ENCODE measurements around the gene CLDN7. TPM values are rescaled to one million over a fixed set of nuclear protein-coding genes. Genes with fewer than 3 reads are reported as not detected.
"Not testable (repeated sequence)": the region's sequence is repeated elsewhere in the genome, so short reads cannot be mapped to it uniquely, and the experiment has no call there.

Gene CLDN7
- total RNA-seq, 1 experiment from 2014 or later, result 0.34 TPM

- Histone ChIP-seq H3K27me3 (no peaks in the 10 kb centered on the region), H3K4me3 (peak within 1 kb of the TSS; percentile 99), H3K36me3 (no peaks in the 10 kb centered on the region), H3K27ac (peak within 1 kb of the TSS; percentile 93), H3K4me1 (0 out of 2 replicates have a peak, but pooled peaks cover 3% of the 10 kb centered on the region), H3K9me3 (replicated peaks) (no peaks in the 10 kb centered on the region)
- DNase-seq, result peak; percentile 97 to 98
These were observed 10.6 kb downstream of the CLDN7 start, which contains the start of gene CTDNEP1 for GRCh38 chr17:7251661-7252175. CTDNEP1 (minus strand) TSS chr17:7251734; CDS start chr17:7251296, 438 bp downstream.

- Histone ChIP-seq H3K27me3 (no peaks in the 10 kb centered on the region), H3K36me3 (no peaks in the 10 kb centered on the region), H3K9me3 (replicated peaks) (no peaks in the 10 kb centered on the region), H3K4me1 (0 out of 2 replicates have a peak, but pooled peaks cover 3% of the 10 kb centered on the region), H3K4me3 (peak overlapping the region; percentile 99), H3K27ac (peak overlapping the region; percentile 36; the same call in 1 of the 2 replicates)
- no peak for DNase-seq
These were observed 11.3 kb downstream of the CLDN7 start for GRCh38 chr17:7250695-7251627.

- Histone ChIP-seq H3K36me3 (no peaks in the 10 kb centered on the region), H3K4me1 (0 out of 2 replicates have a peak, but pooled peaks cover 3% of the 10 kb centered on the region), H3K9me3 (replicated peaks) (no peaks in the 10 kb centered on the region), H3K27me3 (no peaks in the 10 kb centered on the region), H3K4me3 (no peak overlapping the region), H3K27ac (no peak overlapping the region)
- no peak for DNase-seq
These were observed 12.4 kb downstream of the CLDN7 start for GRCh38 chr17:7249830-7250229.

GRCh38 chr17:7249214-7249613 lies 13.1 kb downstream of the CLDN7 start:
- Histone ChIP-seq H3K4me3 (no peak overlapping the region), H3K9me3 (replicated peaks) (no peaks in the 10 kb centered on the region), H3K4me1 (0 out of 2 replicates have a peak, but pooled peaks cover 3% of the 10 kb centered on the region), H3K27me3 (no peaks in the 10 kb centered on the region), H3K27ac (no peak overlapping the region), H3K36me3 (peaks cover 2% of the 10 kb centered on the region; the same call in 1 of the 2 replicates)
- no peak for DNase-seq

- Histone ChIP-seq H3K36me3 (peaks cover 6% of the 10 kb centered on the region; the same call in 1 of the 2 replicates), H3K27ac (no peak overlapping the region), H3K9me3 (replicated peaks) (no peaks in the 10 kb centered on the region), H3K4me1 (0 out of 2 replicates have a peak, but pooled peaks cover 3% of the 10 kb centered on the region), H3K4me3 (no peak overlapping the region), H3K27me3 (no peaks in the 10 kb centered on the region)
- DNase-seq, result no peak
These were observed 13.5 kb downstream of the CLDN7 start for GRCh38 chr17:7248796-7249195.

- H3K4me1 ChIP-seq, result 0 out of 2 replicates have a peak, but pooled peaks cover 3% of the 10 kb centered on the region
- H3K27ac ChIP-seq, result no peak overlapping the region
- H3K36me3 ChIP-seq, result peaks cover 6% of the 10 kb centered on the region; the same call in 1 of the 2 replicates
- no peaks in the 10 kb centered on the region for H3K27me3 ChIP-seq
- no peak overlapping the region for H3K4me3 ChIP-seq
- no peak for DNase-seq
- no peaks in the 10 kb centered on the region for H3K9me3 ChIP-seq (replicated peaks)
These were observed 15.5 kb downstream of the CLDN7 start for GRCh38 chr17:7246779-7247178.

- H3K4me1 ChIP-seq; DNase-seq; H3K27ac ChIP-seq; H3K4me3 ChIP-seq; H3K27me3 ChIP-seq; H3K9me3 ChIP-seq (replicated peaks); H3K36me3 ChIP-seq: not testable (repeated sequence)
These were observed 18.4 kb downstream of the CLDN7 start for GRCh38 chr17:7243838-7244237.

GRCh38 chr17:7243453-7243729 lies 18.9 kb downstream of the CLDN7 start:
- Histone ChIP-seq H3K27me3 (no peaks in the 10 kb centered on the region), H3K9me3 (replicated peaks) (no peaks in the 10 kb centered on the region), H3K4me3 (peak overlapping the region; percentile 84), H3K4me1 (0 out of 2 replicates have a peak, but pooled peaks cover 4% of the 10 kb centered on the region), H3K27ac (peak overlapping the region; percentile 79), H3K36me3 (peaks cover 6% of the 10 kb centered on the region; the same call in 1 of the 2 replicates)
- no peak for DNase-seq

- Histone ChIP-seq H3K27ac (peak overlapping the region; percentile 79), H3K9me3 (replicated peaks) (no peaks in the 10 kb centered on the region), H3K27me3 (no peaks in the 10 kb centered on the region), H3K36me3 (peaks cover 6% of the 10 kb centered on the region; the same call in 1 of the 2 replicates), H3K4me1 (0 out of 2 replicates have a peak, but pooled peaks cover 4% of the 10 kb centered on the region), H3K4me3 (peak overlapping the region; percentile 84)
- DNase-seq, result peak; percentile 91 to 92
These were observed 19.4 kb downstream of the CLDN7 start for GRCh38 chr17:7242717-7243452.

GRCh38 chr17:7241783-7242716 lies 20.2 kb downstream of the CLDN7 start, which contains the start of gene GABARAP:
GABARAP (minus strand) TSS chr17:7242449; CDS start chr17:7242330, 119 bp downstream.
- Histone ChIP-seq H3K27me3 (no peaks in the 10 kb centered on the region), H3K9me3 (replicated peaks) (no peaks in the 10 kb centered on the region), H3K27ac (peak within 1 kb of the TSS; percentile 79), H3K4me1 (0 out of 2 replicates have a peak, but pooled peaks cover 4% of the 10 kb centered on the region), H3K36me3 (peaks cover 8% of the 10 kb centered on the region; the same call in 1 of the 2 replicates), H3K4me3 (peak within 1 kb of the TSS; percentile 84)
- DNase-seq, result peak; percentile 81 to 89

GRCh38 chr17:7241090-7241733 lies 21.1 kb downstream of the CLDN7 start:
- peaks cover 8% of the 10 kb centered on the region; the same call in 1 of the 2 replicates for H3K36me3 ChIP-seq
- H3K27ac ChIP-seq, result peak overlapping the region; percentile 79; the same call in 1 of the 2 replicates
- no peaks in the 10 kb centered on the region for H3K9me3 ChIP-seq (replicated peaks)
- no peak for DNase-seq
- no peaks in the 10 kb centered on the region for H3K27me3 ChIP-seq
- H3K4me3 ChIP-seq, result peak overlapping the region; percentile 84
- 0 out of 2 replicates have a peak, but pooled peaks cover 4% of the 10 kb centered on the region for H3K4me1 ChIP-seq

- no peak overlapping the region for H3K27ac ChIP-seq
- H3K4me3 ChIP-seq, result peak overlapping the region; percentile 18; the same call in 1 of the 2 replicates
- H3K4me1 ChIP-seq, result 0 out of 2 replicates have a peak, but pooled peaks cover 4% of the 10 kb centered on the region
- H3K36me3 ChIP-seq, result peaks cover 13% of the 10 kb centered on the region; the same call in 1 of the 2 replicates
- no peaks in the 10 kb centered on the region for H3K27me3 ChIP-seq
- DNase-seq, result no peak
- no peaks in the 10 kb centered on the region for H3K9me3 ChIP-seq (replicated peaks)
These were observed 21.9 kb downstream of the CLDN7 start for GRCh38 chr17:7240375-7240774.

Data from SJCRH30 (cell line).